OCI-LY1 (cell line): ENCODE data around the gene DAZAP1.

Experiments
- EZH2 ChIP-seq: fragments of 200-600 bp; sonication (generic), shearing (Covaris generic); IDR thresholded peaks from 2 replicates; pipeline ENCODE4 v1.8.0; 2017; ENCODE audit warnings: borderline replicate concordance, mixed run types, mild to moderate bottlenecking, antibody characterized with exemption, low read length, moderate library complexity, mixed read lengths
- TF ChIP-seq, protein P1 (sequence below): fragments of 200-600 bp; sonication (generic), shearing (Covaris generic); IDR thresholded peaks from 2 replicates; pipeline ENCODE4 v1.5.1; 2017; ENCODE audit warnings: mild to moderate bottlenecking, antibody characterized with exemption, low read length, moderate library complexity, mixed read lengths

DNA sequence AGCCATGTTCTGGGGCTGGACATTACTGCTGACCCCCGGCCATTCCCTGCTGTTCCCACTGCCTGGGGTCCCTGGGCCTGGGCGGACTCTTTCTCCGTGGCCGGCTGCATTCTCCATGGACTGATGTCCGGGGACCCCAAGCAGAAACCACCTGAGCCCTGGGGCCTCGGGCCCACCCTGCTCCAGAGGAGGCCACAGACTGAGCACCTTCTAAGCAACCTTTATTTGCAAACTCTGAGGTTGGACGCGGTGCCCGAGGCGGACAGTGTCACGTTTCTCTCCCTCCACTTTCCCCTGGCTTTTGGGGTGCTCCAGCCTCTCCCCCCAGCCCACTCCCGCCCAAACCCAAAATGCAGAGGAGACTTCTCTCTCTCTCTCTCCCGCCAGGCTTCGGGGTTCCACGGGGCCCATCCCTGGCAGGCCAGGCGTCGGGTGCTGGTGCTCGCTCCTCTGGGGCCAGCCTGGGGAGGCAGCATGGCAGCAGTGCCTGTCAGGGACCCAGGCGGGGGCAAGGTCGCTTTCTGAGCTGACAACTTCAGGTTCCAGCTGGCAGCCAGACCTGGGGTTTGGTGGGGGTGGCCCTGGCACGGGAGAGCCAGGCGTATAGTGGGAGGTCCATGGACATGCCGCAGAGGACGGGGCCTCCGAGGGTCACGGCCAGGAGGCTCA is 74.0 kb downstream of the DAZAP1 start:
- TF ChIP-seq, protein P1, sequence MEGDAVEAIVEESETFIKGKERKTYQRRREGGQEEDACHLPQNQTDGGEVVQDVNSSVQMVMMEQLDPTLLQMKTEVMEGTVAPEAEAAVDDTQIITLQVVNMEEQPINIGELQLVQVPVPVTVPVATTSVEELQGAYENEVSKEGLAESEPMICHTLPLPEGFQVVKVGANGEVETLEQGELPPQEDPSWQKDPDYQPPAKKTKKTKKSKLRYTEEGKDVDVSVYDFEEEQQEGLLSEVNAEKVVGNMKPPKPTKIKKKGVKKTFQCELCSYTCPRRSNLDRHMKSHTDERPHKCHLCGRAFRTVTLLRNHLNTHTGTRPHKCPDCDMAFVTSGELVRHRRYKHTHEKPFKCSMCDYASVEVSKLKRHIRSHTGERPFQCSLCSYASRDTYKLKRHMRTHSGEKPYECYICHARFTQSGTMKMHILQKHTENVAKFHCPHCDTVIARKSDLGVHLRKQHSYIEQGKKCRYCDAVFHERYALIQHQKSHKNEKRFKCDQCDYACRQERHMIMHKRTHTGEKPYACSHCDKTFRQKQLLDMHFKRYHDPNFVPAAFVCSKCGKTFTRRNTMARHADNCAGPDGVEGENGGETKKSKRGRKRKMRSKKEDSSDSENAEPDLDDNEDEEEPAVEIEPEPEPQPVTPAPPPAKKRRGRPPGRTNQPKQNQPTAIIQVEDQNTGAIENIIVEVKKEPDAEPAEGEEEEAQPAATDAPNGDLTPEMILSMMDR, result no peak
- TF ChIP-seq EZH2, result no peak
